ENCODE measurements around the gene LRRC51. TPM values are rescaled to one million over a fixed set of nuclear protein-coding genes. Genes with fewer than 3 reads are reported as not detected.

LRRC51 gene
- total RNA-seq, 1 experiment from 2014 or later, result 19.6 TPM

DNA sequence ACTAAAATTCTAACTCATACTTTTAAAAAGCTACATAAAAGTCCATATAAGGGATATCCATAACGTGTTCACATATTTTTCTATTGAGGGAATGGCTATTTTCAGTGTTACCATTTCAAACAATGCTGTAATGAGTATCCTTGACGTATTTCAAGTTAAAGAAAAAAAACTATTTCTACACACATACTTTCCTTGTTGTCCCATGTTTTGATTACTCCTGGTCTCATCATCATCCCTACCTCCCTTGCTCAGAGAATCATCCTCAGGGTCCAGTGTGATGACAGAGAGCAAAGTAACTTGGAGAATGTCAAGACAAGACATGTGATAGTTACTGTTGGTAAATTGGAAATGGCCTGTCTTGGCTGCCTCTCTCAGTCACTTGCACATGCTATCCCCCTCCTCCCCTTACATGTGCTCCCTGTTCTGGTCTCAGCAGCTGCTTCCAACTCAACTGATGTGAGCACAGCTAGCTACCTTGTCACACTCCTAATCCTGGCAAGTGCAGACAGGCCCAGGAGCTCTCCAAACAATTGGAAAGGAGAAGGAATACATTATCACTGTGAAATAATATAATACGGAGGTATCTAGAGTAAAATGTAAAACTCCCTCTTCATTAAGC lies 22.1 kb upstream of the LRRC51 start:
- Histone ChIP-seq H3K4me3 (no peak overlapping the region), H3K27me3 (ENCODE audit: insufficient read depth, low read depth) (no peaks in the 10 kb centered on the region), H3F3A (ENCODE audit: insufficient read depth, low read depth) (peaks cover 10% of the 10 kb centered on the region; the same call in 1 of the 2 replicates), H3K9me3 (ENCODE audit: insufficient read depth, low read depth) (no peaks in the 10 kb centered on the region), H3K9me2 (ENCODE audit: insufficient read depth) (no peaks in the 10 kb centered on the region), H4K20me1 (ENCODE audit: insufficient read depth) (peaks cover 16% of the 10 kb centered on the region), H3K4me1 (replicated peaks; ENCODE audit: insufficient read depth) (no peaks in the 10 kb centered on the region), H3K27ac (no peak overlapping the region), H3K36me3 (ENCODE audit: low read depth) (peaks cover 24% of the 10 kb centered on the region), H3K79me2 (ENCODE audit: low read depth) (peaks cover 72% of the 10 kb centered on the region), H2AFZ (no peak overlapping the region), H3K4me2 (no peak overlapping the region)
- intact Hi-C loops (cut with micrococcal nuclease; ENCODE audit: unreplicated experiment), result no loop called here
- BruUV-seq (replicated peaks), result no TSS peak
- CTCF ChIA-PET, result no interaction called here
- DNase-seq, result no peak
- POLR2A ChIA-PET (ENCODE audit: unreplicated experiment), result no interaction called here
- TF ChIP-seq, protein P1, sequence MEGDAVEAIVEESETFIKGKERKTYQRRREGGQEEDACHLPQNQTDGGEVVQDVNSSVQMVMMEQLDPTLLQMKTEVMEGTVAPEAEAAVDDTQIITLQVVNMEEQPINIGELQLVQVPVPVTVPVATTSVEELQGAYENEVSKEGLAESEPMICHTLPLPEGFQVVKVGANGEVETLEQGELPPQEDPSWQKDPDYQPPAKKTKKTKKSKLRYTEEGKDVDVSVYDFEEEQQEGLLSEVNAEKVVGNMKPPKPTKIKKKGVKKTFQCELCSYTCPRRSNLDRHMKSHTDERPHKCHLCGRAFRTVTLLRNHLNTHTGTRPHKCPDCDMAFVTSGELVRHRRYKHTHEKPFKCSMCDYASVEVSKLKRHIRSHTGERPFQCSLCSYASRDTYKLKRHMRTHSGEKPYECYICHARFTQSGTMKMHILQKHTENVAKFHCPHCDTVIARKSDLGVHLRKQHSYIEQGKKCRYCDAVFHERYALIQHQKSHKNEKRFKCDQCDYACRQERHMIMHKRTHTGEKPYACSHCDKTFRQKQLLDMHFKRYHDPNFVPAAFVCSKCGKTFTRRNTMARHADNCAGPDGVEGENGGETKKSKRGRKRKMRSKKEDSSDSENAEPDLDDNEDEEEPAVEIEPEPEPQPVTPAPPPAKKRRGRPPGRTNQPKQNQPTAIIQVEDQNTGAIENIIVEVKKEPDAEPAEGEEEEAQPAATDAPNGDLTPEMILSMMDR (conservative IDR thresholded peaks at IDR 0.05), result no peak

DNA sequence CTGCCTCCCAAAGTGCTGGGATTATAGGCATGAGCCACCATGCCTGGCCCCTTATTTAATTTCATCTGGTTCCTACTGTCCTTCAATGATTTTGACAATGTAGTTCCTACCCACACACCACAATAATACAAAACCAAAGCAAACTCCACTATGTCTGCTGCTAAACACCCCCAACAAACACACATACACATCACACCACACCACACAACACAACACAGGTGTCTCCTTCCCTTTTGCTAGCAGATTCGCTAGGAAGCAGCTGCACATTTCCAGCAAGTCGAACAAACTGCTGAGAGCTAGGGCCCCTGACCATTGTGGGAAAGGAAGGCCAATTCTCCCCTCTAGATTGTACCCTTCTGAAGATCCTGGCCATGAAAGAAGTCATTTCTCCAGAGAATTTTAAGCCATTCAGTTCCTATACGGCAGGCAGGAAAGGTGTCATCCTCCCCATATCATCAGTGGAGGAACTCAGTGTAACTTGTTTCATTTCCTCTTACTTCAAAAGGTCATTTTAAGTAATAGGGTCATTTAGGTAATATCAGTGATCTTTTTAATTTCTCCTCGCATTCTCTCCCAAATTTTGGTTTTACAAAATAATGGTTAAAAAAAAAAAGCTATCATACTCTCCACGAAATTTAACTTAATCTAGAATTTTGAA lies 18.8 kb upstream of the LRRC51 start:
- Histone ChIP-seq H3K27me3 (ENCODE audit: insufficient read depth, low read depth) (no peaks in the 10 kb centered on the region), H3K9me3 (ENCODE audit: insufficient read depth, low read depth) (no peaks in the 10 kb centered on the region), H3K27ac (no peak overlapping the region), H3K4me2 (no peak overlapping the region), H3K9me2 (ENCODE audit: insufficient read depth) (no peaks in the 10 kb centered on the region), H4K20me1 (ENCODE audit: insufficient read depth) (peaks cover 4% of the 10 kb centered on the region), H3K4me3 (no peak overlapping the region), H3F3A (ENCODE audit: insufficient read depth, low read depth) (peaks cover 10% of the 10 kb centered on the region; the same call in 1 of the 2 replicates), H3K79me2 (ENCODE audit: low read depth) (peaks cover 70% of the 10 kb centered on the region), H2AFZ (no peak overlapping the region), H3K36me3 (ENCODE audit: low read depth) (peaks cover 26% of the 10 kb centered on the region), H3K4me1 (replicated peaks; ENCODE audit: insufficient read depth) (no peaks in the 10 kb centered on the region)
- no peak for DNase-seq
- BruUV-seq (replicated peaks), result no TSS peak
- ChIA-PET POLR2A (ENCODE audit: unreplicated experiment) (no interaction called here), CTCF (interaction anchor here (0.6 kb wide), 1 partner anchor 41 kb away, joined by 5 read pairs; no protein-coding TSS in a partner anchor)
- TF ChIP-seq, protein P1 (conservative IDR thresholded peaks at IDR 0.05), result no peak
- TF ChIP-seq EZH2 (IDR thresholded peaks at IDR 0.05; ENCODE audit: low read depth), result no peak
- intact Hi-C loops (cut with micrococcal nuclease; ENCODE audit: unreplicated experiment), result no loop called here

DNA sequence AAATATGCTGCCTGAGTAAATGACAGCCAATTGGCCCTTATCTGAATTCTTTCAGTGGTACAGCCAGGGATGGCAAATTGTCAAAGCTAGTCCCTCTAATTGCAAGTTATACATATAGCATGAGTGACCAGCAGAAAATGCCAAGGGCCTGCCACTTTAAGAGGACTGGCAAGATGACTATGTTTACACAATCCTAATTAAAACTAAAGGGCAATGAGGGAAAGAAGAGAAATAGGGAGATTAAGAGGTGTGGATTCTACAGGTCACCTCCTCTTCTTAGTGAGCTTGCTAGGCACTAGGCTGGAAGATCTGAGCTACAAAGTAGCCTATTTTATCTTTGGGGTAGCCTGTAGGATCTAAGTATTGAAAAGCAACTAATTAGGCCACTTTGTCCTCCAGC lies 13.8 kb upstream of the LRRC51 start:
- Histone ChIP-seq H3K79me2 (ENCODE audit: low read depth) (peaks cover 78% of the 10 kb centered on the region), H3K9me2 (ENCODE audit: insufficient read depth) (no peaks in the 10 kb centered on the region), H2AFZ (no peak overlapping the region), H3K4me3 (no peak overlapping the region), H3K27ac (no peak overlapping the region), H3K27me3 (ENCODE audit: insufficient read depth, low read depth) (no peaks in the 10 kb centered on the region), H3F3A (ENCODE audit: insufficient read depth, low read depth) (peaks cover 20% of the 10 kb centered on the region), H3K4me2 (no peak overlapping the region), H4K20me1 (ENCODE audit: insufficient read depth) (peaks cover 1% of the 10 kb centered on the region; the same call in 1 of the 2 replicates), H3K4me1 (replicated peaks; ENCODE audit: insufficient read depth) (peaks cover 31% of the 10 kb centered on the region), H3K36me3 (ENCODE audit: low read depth) (peaks cover 32% of the 10 kb centered on the region), H3K9me3 (ENCODE audit: insufficient read depth, low read depth) (no peaks in the 10 kb centered on the region)
- no TSS peak for BruUV-seq (replicated peaks)
- intact Hi-C loops (cut with micrococcal nuclease; ENCODE audit: unreplicated experiment), result no loop called here
- no peak for DNase-seq
- CTCF ChIA-PET, result no interaction called here
- no peak for TF ChIP-seq EZH2 (IDR thresholded peaks at IDR 0.05; ENCODE audit: low read depth)
- TF ChIP-seq, protein P1 (conservative IDR thresholded peaks at IDR 0.05), result no peak
- POLR2A ChIA-PET (ENCODE audit: unreplicated experiment), result no interaction called here

Data from PC-9 (cell line).